GM21576 (cell line): ENCODE results near the gene CTSD.

Source experiments
- ATAC-seq: cut with Tn5 transposase; IDR thresholded peaks from one replicate; pipeline ENCODE4 v1.9.1; 2021; ENCODE audit warnings: mild to moderate bottlenecking, moderate library complexity; ENCODE audit not compliant: unreplicated experiment

Gene CTSD

GRCh38 chr11:1746511-1746931 lies 17.2 kb downstream of the CTSD start:
- no peak for ATAC-seq

GRCh38 chr11:1745701-1746320 lies 17.9 kb downstream of the CTSD start:
- ATAC-seq: no peak

- no peak for ATAC-seq
Measured at GRCh38 chr11:1744891-1745700, 18.6 kb downstream of the CTSD start.

DNA sequence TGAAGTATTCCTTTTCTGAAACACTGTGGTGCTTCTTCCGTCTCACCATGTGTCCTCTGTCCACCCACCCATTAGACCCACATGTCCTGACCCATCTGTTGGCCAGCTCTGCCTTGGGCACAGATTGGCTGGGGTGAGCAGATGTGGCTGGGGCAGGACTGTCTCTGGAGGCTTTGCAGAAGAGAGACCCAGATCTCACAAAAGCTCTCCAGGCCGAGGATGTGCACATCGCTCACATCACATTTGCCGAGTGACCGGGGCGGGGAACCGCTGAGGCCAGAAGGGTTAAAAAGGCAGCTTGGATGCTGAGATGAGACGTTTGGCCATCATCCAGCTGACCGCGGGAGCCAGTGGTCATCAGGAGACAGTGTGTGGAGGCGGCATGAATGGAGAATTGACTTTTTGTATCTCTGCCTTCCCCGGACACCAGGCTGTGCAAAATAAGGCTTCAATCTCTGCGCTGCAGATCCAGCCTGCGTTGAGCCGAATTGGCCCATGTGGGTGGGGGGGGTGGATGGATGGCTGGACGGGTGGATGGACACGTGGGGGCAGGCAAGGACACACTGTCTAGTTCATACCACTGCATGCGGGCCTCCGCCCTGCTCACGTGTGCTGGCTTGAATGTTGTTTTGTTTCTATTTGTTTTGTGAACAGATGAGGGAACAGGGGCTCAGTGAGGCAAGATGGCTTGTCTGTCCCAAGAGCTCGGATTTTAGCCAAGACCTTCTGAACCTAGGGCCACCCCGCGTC lies 19.4 kb downstream of the CTSD start:
- no peak for ATAC-seq

DNA sequence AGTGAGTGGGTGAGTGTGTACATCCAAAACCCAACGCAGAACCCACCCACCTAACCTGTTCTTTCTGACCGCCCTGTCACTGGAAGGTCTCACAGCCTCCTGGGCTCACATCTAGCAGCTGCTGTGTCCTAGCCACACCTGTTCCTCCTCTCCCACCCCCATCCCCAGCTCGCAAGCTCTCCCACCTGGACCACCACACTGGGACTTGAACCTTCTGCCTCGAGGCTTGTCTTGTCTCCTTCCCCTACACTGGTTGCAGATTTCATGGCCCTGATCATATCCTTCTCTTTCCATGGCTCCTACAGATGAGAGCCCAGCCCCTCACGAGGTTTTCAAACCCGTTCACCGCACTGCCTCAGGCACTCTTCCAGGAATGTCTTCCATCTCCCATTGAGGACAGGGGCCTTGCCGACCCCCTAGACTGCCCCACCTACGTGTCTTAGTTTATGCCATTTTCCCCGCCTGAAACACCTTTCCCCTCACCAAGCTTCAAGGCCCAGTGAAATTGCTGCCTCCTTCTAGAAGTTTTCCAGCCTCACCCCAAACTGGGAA lies 20.1 kb downstream of the CTSD start:
- no peak for ATAC-seq

DNA sequence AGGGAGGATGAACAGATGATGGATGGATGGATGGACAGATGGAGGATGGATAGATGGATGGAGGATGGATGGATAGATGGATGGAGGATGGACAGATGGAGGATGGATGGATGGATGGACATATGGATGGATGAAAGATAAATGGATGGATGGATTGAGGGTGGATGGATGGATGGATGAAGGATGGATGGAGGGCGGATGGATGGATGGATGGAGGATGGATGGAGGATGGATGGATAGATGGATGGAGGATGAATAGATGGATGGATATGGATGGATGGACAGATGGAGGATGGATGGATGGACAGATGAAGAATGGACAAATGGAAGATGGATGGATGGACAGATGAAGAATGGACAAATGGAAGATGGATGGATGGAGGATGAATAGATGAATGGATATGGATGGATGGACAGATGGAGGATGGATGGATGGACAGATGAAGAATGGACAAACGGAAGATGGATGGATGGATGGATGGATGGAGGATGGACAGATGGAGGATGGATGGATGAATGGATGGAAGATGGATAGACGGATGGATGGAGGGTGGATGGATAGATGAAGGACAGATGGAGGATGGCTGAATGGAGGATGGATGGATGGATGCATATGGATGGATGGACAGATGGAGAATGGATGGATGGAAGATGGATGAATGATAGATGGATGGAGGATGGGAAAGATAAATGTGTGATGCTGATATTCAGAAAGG lies 20.7 kb downstream of the CTSD start:
- ATAC-seq: no peak

DNA sequence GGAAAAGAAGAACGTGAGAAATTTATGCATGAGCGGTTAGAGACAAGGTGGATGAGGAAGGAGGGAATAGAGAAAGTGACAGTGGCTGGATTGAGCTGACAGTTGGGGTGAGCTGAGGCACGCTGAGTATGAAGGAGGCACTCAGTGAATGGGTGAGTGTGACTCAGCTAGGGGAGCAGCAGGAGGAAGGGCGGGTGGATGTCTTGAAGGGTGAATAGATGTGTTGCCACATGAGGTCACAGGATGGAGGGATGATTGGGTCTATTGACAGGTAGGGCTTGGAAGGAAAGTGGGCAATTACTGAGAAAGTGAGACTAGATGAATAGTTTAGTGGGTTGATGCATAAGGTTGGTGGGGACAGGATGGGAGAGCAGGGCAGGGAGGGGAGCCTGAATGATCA lies 21.4 kb downstream of the CTSD start:
- ATAC-seq: no peak

GRCh38 chr11:1741741-1742140 lies 22.0 kb downstream of the CTSD start:
- ATAC-seq: no peak

DNA sequence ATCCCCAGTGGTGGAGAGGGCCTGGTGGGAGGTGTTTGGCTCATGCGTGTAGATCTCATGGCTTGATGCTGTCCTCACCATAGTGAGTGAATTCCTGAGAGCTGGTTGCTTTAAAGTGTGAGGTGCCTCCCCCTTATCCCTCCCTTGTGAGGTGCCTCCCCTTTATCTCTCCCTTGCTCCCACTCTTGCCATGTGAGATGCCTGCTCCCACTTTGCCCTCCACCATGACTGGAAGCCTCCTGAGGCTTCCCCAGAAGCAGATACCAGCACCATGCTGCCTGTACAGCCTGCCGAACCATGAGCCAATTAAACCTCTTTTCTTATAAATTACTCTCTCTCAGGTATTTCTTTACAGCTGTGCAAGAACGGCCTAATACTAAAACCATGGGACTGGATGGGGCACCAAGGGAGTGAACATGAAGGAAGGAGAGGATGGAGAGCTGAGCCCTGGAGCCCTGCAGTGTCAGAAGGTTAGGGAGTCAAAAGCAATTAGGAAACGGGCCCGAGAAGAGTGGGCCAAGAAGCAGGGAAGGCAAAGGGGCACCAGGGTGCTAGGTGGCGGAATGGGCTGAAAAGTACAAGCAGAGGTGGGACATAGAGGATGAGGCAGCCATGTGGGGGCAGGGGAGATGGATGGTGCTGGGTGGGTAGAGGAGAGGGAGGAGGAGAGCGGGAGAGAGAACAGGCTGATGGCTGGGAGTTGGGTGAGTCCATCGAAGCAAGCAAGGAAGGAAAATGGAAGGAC lies 22.8 kb downstream of the CTSD start:
- ATAC-seq: no peak

GRCh38 chr11:1739576-1739975 lies 24.2 kb downstream of the CTSD start:
- ATAC-seq: no peak

- ATAC-seq: no peak
Measured at GRCh38 chr11:1738380-1738779, 25.3 kb downstream of the CTSD start.

GRCh38 chr11:1737080-1737757 lies 26.5 kb downstream of the CTSD start:
- ATAC-seq: no peak

DNA sequence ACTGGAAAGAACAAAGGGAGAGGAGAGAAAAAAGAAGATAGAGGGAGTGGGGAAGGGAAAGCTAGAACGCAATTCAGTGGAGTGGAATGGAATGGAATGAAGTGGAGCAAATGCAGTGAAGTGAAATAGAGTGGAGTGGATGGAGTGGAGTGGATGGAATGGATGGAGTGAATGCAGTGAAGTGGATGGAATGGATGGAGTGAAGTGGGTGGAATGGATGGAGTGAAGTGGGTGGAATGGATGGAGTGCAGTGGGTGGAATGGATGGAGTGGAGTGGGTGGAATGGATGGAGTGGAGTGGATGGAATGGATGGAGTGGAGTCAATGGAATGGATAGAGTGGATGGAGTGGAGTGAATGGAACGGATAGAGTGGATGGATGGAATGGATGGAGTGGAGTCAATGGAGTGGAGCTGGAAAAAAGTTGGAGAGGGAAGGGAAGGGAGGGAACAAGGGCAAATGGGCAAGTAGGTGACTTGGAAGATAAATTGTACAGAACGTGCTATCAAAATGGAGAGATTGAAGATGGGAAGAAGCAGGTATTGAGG lies 27.2 kb downstream of the CTSD start:
- ATAC-seq: no peak

DNA sequence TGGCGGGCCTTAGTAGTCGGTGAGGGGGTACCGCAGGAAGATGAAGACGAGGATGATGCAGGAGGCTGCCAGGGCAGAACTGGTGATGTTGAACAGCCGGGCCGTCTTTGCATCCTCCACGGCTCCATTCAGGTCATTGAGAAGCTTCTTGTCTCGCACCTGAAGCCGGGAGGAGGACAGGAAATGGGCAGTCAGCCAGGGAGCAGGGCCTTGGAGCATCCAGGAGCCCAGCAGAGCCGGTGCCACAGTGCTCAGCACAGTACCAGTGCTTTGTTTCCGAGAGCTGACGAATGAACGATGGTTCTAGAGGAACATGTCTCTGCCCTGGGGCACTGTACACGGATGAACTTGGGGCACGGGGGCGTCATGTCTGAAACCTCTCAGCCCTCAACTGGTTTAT lies 28.5 kb downstream of the CTSD start:
- no peak for ATAC-seq

- ATAC-seq: no peak
Measured at GRCh38 chr11:1734641-1735081, 29.1 kb downstream of the CTSD start.

DNA sequence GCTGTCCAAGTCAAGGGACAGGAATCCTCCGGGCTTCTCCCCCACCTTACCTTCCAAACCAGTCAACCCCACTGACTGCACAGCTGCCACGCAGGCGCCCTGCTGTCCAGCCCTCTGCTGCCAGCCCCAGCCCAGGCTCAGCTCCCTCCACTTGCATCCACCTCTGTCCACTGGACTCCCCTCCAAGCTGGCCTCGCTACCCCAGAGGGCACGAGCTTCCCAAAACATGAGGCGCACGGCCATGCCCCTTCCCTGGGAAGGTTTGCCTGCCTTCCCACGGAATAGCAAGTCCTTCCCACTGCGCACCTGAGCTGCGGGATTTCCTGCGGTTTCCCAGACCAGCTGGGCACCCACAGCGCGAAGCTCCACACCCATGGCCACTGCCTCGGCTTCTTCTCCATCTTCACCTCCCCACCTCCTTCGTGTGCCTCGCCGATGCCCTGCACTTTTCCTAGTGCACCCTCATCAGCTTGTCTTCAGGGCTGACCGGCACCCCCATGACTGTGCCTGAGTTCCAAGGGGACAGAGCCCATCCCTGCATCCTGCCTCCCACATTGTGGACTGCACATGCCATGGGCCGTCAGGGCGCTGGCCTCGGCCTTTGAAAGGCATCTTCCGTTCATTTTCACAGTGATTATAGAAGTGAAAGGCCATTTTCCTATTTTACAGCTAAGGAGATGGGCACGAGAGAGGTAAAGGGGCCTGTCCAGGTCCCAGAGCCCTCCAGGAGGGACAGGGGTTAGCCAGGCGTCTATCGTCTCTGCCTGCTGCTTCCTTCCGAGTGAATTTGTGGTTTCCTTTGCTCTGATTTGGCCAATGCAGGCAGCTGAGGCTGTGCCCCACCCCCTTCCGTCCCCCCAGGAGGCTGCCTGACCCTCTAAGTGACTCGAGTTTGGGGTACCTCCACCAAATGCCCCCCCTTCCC lies 29.7 kb downstream of the CTSD start:
- ATAC-seq: no peak

GRCh38 chr11:1733009-1733715 lies 30.6 kb downstream of the CTSD start:
- ATAC-seq: no peak
